Adrenal gland (tissue), 5 donors: Measurements from ENCODE around the gene PKD1.

Source experiments
- POLR2A ChIP-seq, 2 donors: fragments of 450-650 bp; IDR thresholded peaks; one replicate each; pipeline ENCODE4 v1.6.1; 2017; ENCODE audit warnings: antibody characterized with exemption in 2 of 2, mild to moderate bottlenecking in 2 of 2, moderate library complexity in 1 of 2
- TF ChIP-seq, protein P1 (sequence below), 6 experiments: fragments of 450-650 bp in 4 of 6; fragments of 200-600 bp in 2 of 6; sonication (generic) in 1 of 6; IDR thresholded peaks; 1 replicate in 5 of 6; 2 replicates in 1 of 6; pipeline versions ENCODE4 v1.5.1 to v1.8.0; 2016 to 2021; ENCODE audit warnings: antibody characterized with exemption in 6 of 6, mild to moderate bottlenecking in 2 of 6, moderate library complexity in 1 of 6
- donor health status: DM: no; HTN: no; CAD: no.

- no peak for TF ChIP-seq POLR2A (IDR thresholded peaks at IDR 0.05)
- TF ChIP-seq, protein P1, sequence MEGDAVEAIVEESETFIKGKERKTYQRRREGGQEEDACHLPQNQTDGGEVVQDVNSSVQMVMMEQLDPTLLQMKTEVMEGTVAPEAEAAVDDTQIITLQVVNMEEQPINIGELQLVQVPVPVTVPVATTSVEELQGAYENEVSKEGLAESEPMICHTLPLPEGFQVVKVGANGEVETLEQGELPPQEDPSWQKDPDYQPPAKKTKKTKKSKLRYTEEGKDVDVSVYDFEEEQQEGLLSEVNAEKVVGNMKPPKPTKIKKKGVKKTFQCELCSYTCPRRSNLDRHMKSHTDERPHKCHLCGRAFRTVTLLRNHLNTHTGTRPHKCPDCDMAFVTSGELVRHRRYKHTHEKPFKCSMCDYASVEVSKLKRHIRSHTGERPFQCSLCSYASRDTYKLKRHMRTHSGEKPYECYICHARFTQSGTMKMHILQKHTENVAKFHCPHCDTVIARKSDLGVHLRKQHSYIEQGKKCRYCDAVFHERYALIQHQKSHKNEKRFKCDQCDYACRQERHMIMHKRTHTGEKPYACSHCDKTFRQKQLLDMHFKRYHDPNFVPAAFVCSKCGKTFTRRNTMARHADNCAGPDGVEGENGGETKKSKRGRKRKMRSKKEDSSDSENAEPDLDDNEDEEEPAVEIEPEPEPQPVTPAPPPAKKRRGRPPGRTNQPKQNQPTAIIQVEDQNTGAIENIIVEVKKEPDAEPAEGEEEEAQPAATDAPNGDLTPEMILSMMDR (IDR thresholded peaks at IDR 0.05): no peak
These were observed 47.7 kb downstream of the PKD1 start for GRCh38 chr16:2087748-2088631.
